GM12878 (cell line): ENCODE results near the gene THADA. TPM values are rescaled to one million over a fixed set of nuclear protein-coding genes. Genes with fewer than 3 reads are reported as not detected.

ENCODE experiments used
- BMI1 ChIP-seq: fragments of 450-650 bp; IDR thresholded peaks from 2 replicates; pipeline ENCODE4 v1.6.1; 2016; ENCODE audit warnings: mild to moderate bottlenecking, moderate library complexity, borderline replicate concordance
- E4F1 ChIP-seq: fragments of 450-650 bp; IDR thresholded peaks from 2 replicates; pipeline ENCODE4 v1.6.1; 2018; ENCODE audit warnings: borderline replicate concordance, mild to moderate bottlenecking; ENCODE audit not compliant: partially characterized antibody
- EP300 ChIP-seq, 2 experiments: fragments of 150-350 bp in 1 of 2; IDR thresholded peaks; 2 replicates each; pipeline ENCODE4 v1.6.1; 2011 to 2012; ENCODE audit warnings: low read depth in 2 of 2, low read length in 2 of 2, borderline replicate concordance in 1 of 2, improper control_type of control experiment in 1 of 2, inconsistent platforms in 1 of 2; ENCODE audit not compliant: control insufficient read depth in 1 of 2
- GATAD2B ChIP-seq: fragments of 450-650 bp; conservative IDR thresholded peaks from 2 replicates; pipeline ENCODE4 v1.6.1; 2017; ENCODE audit warnings: low read depth, mild to moderate bottlenecking, moderate library complexity
- HDGF ChIP-seq: fragments of 450-650 bp; IDR thresholded peaks from 2 replicates; pipeline ENCODE4 v1.6.1; 2016; ENCODE audit warnings: antibody characterized with exemption
- LARP7 ChIP-seq: fragments of 450-650 bp; IDR thresholded peaks from 2 replicates; pipeline ENCODE4 v1.6.1; 2017; ENCODE audit warnings: mild to moderate bottlenecking
- MLLT1 ChIP-seq: fragments of 450-650 bp; IDR thresholded peaks from 2 replicates; pipeline ENCODE4 v1.6.1; 2016; ENCODE audit warnings: mild to moderate bottlenecking
- MTA2 ChIP-seq: fragments of 450-650 bp; IDR thresholded peaks from 2 replicates; pipeline ENCODE4 v1.6.1; 2016; ENCODE audit warnings: low read depth, mild to moderate bottlenecking, moderate library complexity
- NRF1 ChIP-seq: conservative IDR thresholded peaks from 2 replicates; pipeline ENCODE4 v1.6.1; 2011; ENCODE audit warnings: mild to moderate bottlenecking, low read depth, low read length, improper control_type of control experiment
- PBX3 ChIP-seq: IDR thresholded peaks from 2 replicates; pipeline ENCODE4 v1.6.1; 2011; ENCODE audit warnings: mild to moderate bottlenecking, low read depth, low read length, moderate library complexity; ENCODE audit not compliant: insufficient replicate concordance
- PKNOX1 ChIP-seq: fragments of 450-650 bp; IDR thresholded peaks from 2 replicates; pipeline ENCODE4 v1.6.1; 2016; ENCODE audit warnings: mild to moderate bottlenecking
- SMARCA5 ChIP-seq: fragments of 450-650 bp; IDR thresholded peaks from 2 replicates; pipeline ENCODE4 v1.6.1; 2017; ENCODE audit warnings: mild to moderate bottlenecking
- SREBF1 ChIP-seq: IDR thresholded peaks from 2 replicates; pipeline ENCODE4 v1.6.1; 2012; ENCODE audit warnings: mild to moderate bottlenecking, low read length
- SUZ12 ChIP-seq: fragments of 200-600 bp; sonication (generic); IDR thresholded peaks from one replicate; pipeline ENCODE4 v1.6.1; 2018; ENCODE audit warnings: antibody characterized with exemption, mild to moderate bottlenecking; ENCODE audit not compliant: unreplicated experiment
- TARDBP ChIP-seq: IDR thresholded peaks from 2 replicates; pipeline ENCODE4 v1.6.1; 2016; ENCODE audit warnings: borderline replicate concordance
- TCF3 ChIP-seq: IDR thresholded peaks from 2 replicates; pipeline ENCODE4 v1.6.1; 2012; ENCODE audit warnings: low read depth, mild to moderate bottlenecking, low read length, borderline replicate concordance; ENCODE audit not compliant: insufficient read depth
- TCF7 ChIP-seq: IDR thresholded peaks from 2 replicates; pipeline ENCODE4 v1.6.1; 2014; ENCODE audit warnings: antibody characterized with exemption, borderline replicate concordance
- ZNF274 ChIP-seq: IDR thresholded peaks from one replicate; pipeline ENCODE4 v1.8.0; 2011; ENCODE audit not compliant: insufficient read length, insufficient read depth
- ZNF687 ChIP-seq: fragments of 450-650 bp; IDR thresholded peaks from 2 replicates; pipeline ENCODE4 v1.6.1; 2017; ENCODE audit warnings: mild to moderate bottlenecking, moderate library complexity
- polyA plus RNA-seq, 11 experiments: library from polyadenylated mRNA; depleted of rRNA in 4 of 11; unstranded in 6 of 11; stranded (reverse) in 5 of 11; fragments of >200 nt; fragmentation: Nextera tagmentation in 4 of 11; fragmentation: Illumina TruSeq in 1 of 11; extraction: Ambion mirVana in 4 of 11; extraction: Trizol in 1 of 11; gene quantifications; 1 replicate in 1 of 11; 2 replicates in 10 of 11; pipeline versions ENCODE4 v1.2.1 to v1.2.3, GENCODE V29; 2011 to 2016; ENCODE audit warnings: inconsistent platforms in 2 of 11, missing spikeins in 2 of 11, low read depth in 1 of 11
- total RNA-seq, 4 experiments: library from RNA; depleted of rRNA in 3 of 4; stranded (reverse); fragments of >200 nt in 3 of 4; fragmentation: Illumina TruSeq in 1 of 4; extraction: Trizol in 1 of 4; gene quantifications; 2 replicates each; pipeline versions ENCODE4 v1.2.1 to v1.2.3, GENCODE V29; 2013 to 2021

Gene THADA
- total and polyA plus RNA-seq, 10 of the 15 experiments (the other 5 are each of a cell fraction or from before 2014, with no cell fraction given) = 14.6 to 33.2 (median 23.2) TPM

GRCh38 chr2:43218702-43219382 lies 377.0 kb downstream of the THADA start (continued):
- TF ChIP-seq SMARCA5 (0 out of 2 replicates have a peak, but pooled peaks have one; percentile 47), BMI1 (peak; percentile 59; the same call in 1 of the 2 replicates), E4F1 (peak; percentile 52), ZNF687 (peak; percentile 77), SUZ12 (no peak), NRF1 (no peak), HDGF (peak; percentile 100), GATAD2B (peak; percentile 50; the same call in 1 of the 2 replicates), MTA2 (peak; percentile 51; the same call in 1 of the 2 replicates), TCF7 (no peak), EP300 (IDR thresholded peaks at IDR 0.05; ENCODE audit: borderline replicate concordance in 1 of 2, control insufficient read depth in 1 of 2, low read depth in 2 of 2, low read length in 2 of 2) (0 out of 4 replicates have a peak, but pooled peaks of 1 of the 2 experiments have one; percentile 17), ZNF274 (no peak), MLLT1 (peak; percentile 91), PKNOX1 (peak; percentile 7; the same call in 1 of the 2 replicates), PBX3 (peak; percentile 35), TCF3 (no peak), LARP7 (0 out of 2 replicates have a peak, but pooled peaks have one; percentile 28), TARDBP (peak; percentile 38; the same call in 1 of the 2 replicates), SREBF1 (no peak)
